HL-60 (cell line): ENCODE data around the gene KCNE4.

Source experiments
- DNase-seq, 2 experiments: peaks; one replicate each; pipeline ENCODE4 v3.0.0-alpha.2; 2010 to 2020; ENCODE audit warnings: low read depth in 1 of 2, low spot score in 1 of 2
- H3K27ac ChIP-seq: fragments of 250-450 bp; sonication (Bioruptor Pico); replicated peaks from 2 replicates; pipeline ENCODE4 v1.5.1; 2020; ENCODE audit warnings: mild to moderate bottlenecking, moderate library complexity
- H3K27me3 ChIP-seq: fragments of 250-450 bp; sonication (Bioruptor Pico); 2 replicates; pipeline ENCODE4 v1.5.1; 2021; ENCODE audit warnings: mild to moderate bottlenecking, moderate library complexity; ENCODE audit not compliant: insufficient read depth, poor library complexity, severe bottlenecking
- H3K4me3 ChIP-seq: replicated peaks from 2 replicates; pipeline ENCODE4 v1.5.1; 2011; ENCODE audit warnings: mild to moderate bottlenecking, control low read depth, low read length; ENCODE audit not compliant: insufficient read depth
- CTCF ChIP-seq: IDR thresholded peaks from one replicate; pipeline ENCODE4 v1.5.1; 2011; ENCODE audit warnings: low read length, control low read depth, inconsistent platforms; ENCODE audit not compliant: insufficient read depth
- GABPA ChIP-seq: IDR thresholded peaks from 2 replicates; pipeline ENCODE4 v1.6.1; 2012; ENCODE audit warnings: low read depth
- POLR2AphosphoS5 ChIP-seq: IDR thresholded peaks from 2 replicates; pipeline ENCODE4 v1.6.1; 2012; ENCODE audit warnings: low read depth
- REST ChIP-seq: IDR thresholded peaks from 2 replicates; pipeline ENCODE4 v1.6.1; 2012; ENCODE audit warnings: low read depth; ENCODE audit not compliant: insufficient replicate concordance
- SPI1 ChIP-seq: IDR thresholded peaks from 2 replicates; pipeline ENCODE4 v1.6.1; 2012; ENCODE audit warnings: low read depth, mild to moderate bottlenecking, borderline replicate concordance

KCNE4 gene

GRCh38 chr2:223069988-223070387 is 18.0 kb downstream of the KCNE4 start:
- Histone ChIP-seq H3K27me3 (no peaks in the 10 kb centered on the region), H3K4me3 (no peak overlapping the region), H3K27ac (no peak overlapping the region)
- no peak for DNase-seq
- no peak for TF ChIP-seq POLR2AphosphoS5
- TF ChIP-seq GABPA: no peak
- no peak for TF ChIP-seq SPI1
- TF ChIP-seq CTCF: no peak
- TF ChIP-seq REST: no peak

- H3K27me3 ChIP-seq: no peaks in the 10 kb centered on the region
- no peak overlapping the region for H3K27ac ChIP-seq
- no peak for DNase-seq
- TF ChIP-seq POLR2AphosphoS5: no peak
- TF ChIP-seq REST: no peak
- no peak for TF ChIP-seq CTCF
- TF ChIP-seq SPI1: no peak
- TF ChIP-seq GABPA: no peak
- no peak overlapping the region for H3K4me3 ChIP-seq
Measured at GRCh38 chr2:223071139-223071538, 19.1 kb downstream of the KCNE4 start.

GRCh38 chr2:223072826-223073225 is 20.8 kb downstream of the KCNE4 start:
- no peak for DNase-seq
- Histone ChIP-seq H3K4me3 (no peak overlapping the region), H3K27me3 (no peaks in the 10 kb centered on the region), H3K27ac (no peak overlapping the region)
- TF ChIP-seq GABPA (no peak), POLR2AphosphoS5 (no peak), SPI1 (no peak), CTCF (no peak), REST (no peak)
